Tibial nerve (tissue), 4 donors: ENCODE results near the gene ING5. TPM values are rescaled to one million over a fixed set of nuclear protein-coding genes. Genes with fewer than 3 reads are reported as not detected.

Experiments used
- DNase-seq, 2 donors: peaks; one replicate each; pipeline ENCODE4 v3.0.0-alpha.2; 2019; ENCODE audit warnings: low spot score in 2 of 2
- H3K27ac ChIP-seq, 4 donors: fragments of 200-600 bp; sonication (generic) in 3 of 4; one replicate each; pipeline ENCODE4 v1.5.1; 2017 to 2019; ENCODE audit warnings: mild to moderate bottlenecking in 1 of 4
- H3K27me3 ChIP-seq, 2 donors: fragments of 200-600 bp; sonication (generic) in 1 of 2; one replicate each; pipeline versions ENCODE4 v1.5.1 to v1.6.0; 2017 to 2019
- H3K36me3 ChIP-seq, 3 donors: fragments of 200-600 bp; sonication (generic); one replicate each; pipeline ENCODE4 v1.5.1; 2018 to 2019
- H3K4me1 ChIP-seq, 4 donors: fragments of 200-600 bp; sonication (generic) in 3 of 4; one replicate each; pipeline ENCODE4 v1.5.1; 2017 to 2019
- H3K4me3 ChIP-seq, 4 donors: fragments of 200-600 bp; sonication (generic) in 3 of 4; one replicate each; pipeline ENCODE4 v1.5.1; 2017 to 2019; ENCODE audit warnings: mild to moderate bottlenecking in 1 of 4, moderate library complexity in 1 of 4
- H3K9me3 ChIP-seq, 4 donors: fragments of 200-600 bp; sonication (generic) in 3 of 4; one replicate each; pipeline ENCODE4 v1.5.1; 2017 to 2019
- CTCF ChIP-seq, 5 experiments: fragments of 200-600 bp in 3 of 5; fragments of 450-650 bp in 2 of 5; sonication (generic) in 3 of 5; IDR thresholded peaks; one replicate each; pipeline ENCODE4 v1.5.1; 2016 to 2019; ENCODE audit warnings: antibody characterized with exemption in 5 of 5, mild to moderate bottlenecking in 3 of 5, moderate library complexity in 2 of 5
- EP300 ChIP-seq, 2 donors: sonication (generic); formaldehyde crosslinking; IDR thresholded peaks; one replicate each; pipeline ENCODE4 v1.6.1; 2017; ENCODE audit warnings: antibody characterized with exemption in 2 of 2, mild to moderate bottlenecking in 1 of 2
- POLR2A ChIP-seq, 2 donors: fragments of 450-650 bp; IDR thresholded peaks; one replicate each; pipeline ENCODE4 v1.6.1; 2017; ENCODE audit warnings: antibody characterized with exemption in 2 of 2, mild to moderate bottlenecking in 2 of 2, moderate library complexity in 2 of 2
- WGBS, 2 donors: methylation state at CpG; one replicate each; pipeline ENCODE4 v1.1.5; 2018; 5-methylcytosine and 5-hydroxymethylcytosine counted together
- total RNA-seq, 4 donors: library from RNA; depleted of rRNA; stranded (reverse); fragments of >200 nt; gene quantifications; one replicate each; pipeline ENCODE4 v1.1.0, GENCODE V29; 2016

Gene ING5
- total RNA-seq, 4 donors from 2014 or later = 33.4 to 73.3 (median 56.2) TPM

GRCh38 chr2:241762933-241763369, 61.1 kb downstream of the ING5 start:
- Histone ChIP-seq H3K4me1 (no peaks in the 10 kb centered on the region), H3K36me3 (peaks cover 0 to 61% (median 0%) of the 10 kb centered on the region in 3 donors), H3K27me3 (no peaks in the 10 kb centered on the region), H3K27ac (peak overlapping the region in 1 of 4 donors; percentile 53), H3K9me3 (no peaks in the 10 kb centered on the region), H3K4me3 (no peak overlapping the region)
- 81 to 90% methylated on average over 13 of the region's 13 CpGs for WGBS, 2 donors
- TF ChIP-seq EP300 (IDR thresholded peaks at IDR 0.05) (no peak), CTCF (IDR thresholded peaks at IDR 0.05) (no peak), POLR2A (IDR thresholded peaks at IDR 0.05) (no peak)
- no peak for DNase-seq

- TF ChIP-seq EP300 (IDR thresholded peaks at IDR 0.05) (no peak), POLR2A (IDR thresholded peaks at IDR 0.05) (no peak), CTCF (IDR thresholded peaks at IDR 0.05) (no peak)
Measured at GRCh38 chr2:241763551-241764274, 61.9 kb downstream of the ING5 start.

GRCh38 chr2:241764275-241765241, 62.7 kb downstream of the ING5 start:
- H3K27ac ChIP-seq = no peak overlapping the region
- H3K9me3 ChIP-seq = no peaks in the 10 kb centered on the region
- TF ChIP-seq EP300 (IDR thresholded peaks at IDR 0.05) (no peak), POLR2A (IDR thresholded peaks at IDR 0.05) (no peak), CTCF (IDR thresholded peaks at IDR 0.05) (no peak)
- H3K4me1 ChIP-seq = no peaks in the 10 kb centered on the region
- DNase-seq = no peak
- H3K4me3 ChIP-seq = no peak overlapping the region
- 71 to 76% methylated on average over 22 to 27 of the region's 27 CpGs for WGBS, 2 donors
- no peaks in the 10 kb centered on the region for H3K27me3 ChIP-seq
- peaks cover 0 to 60% (median 0%) of the 10 kb centered on the region in 3 donors for H3K36me3 ChIP-seq

More at GRCh38 chr2:241763551-241764274, 61.9 kb downstream of the ING5 start:
- Histone ChIP-seq H3K4me1 (no peaks in the 10 kb centered on the region), H3K27ac (peak overlapping the region in 1 of 4 donors; percentile 53), H3K36me3 (peaks cover 0 to 61% (median 0%) of the 10 kb centered on the region in 3 donors), H3K9me3 (no peaks in the 10 kb centered on the region), H3K4me3 (no peak overlapping the region), H3K27me3 (no peaks in the 10 kb centered on the region)
- DNase-seq = no peak
- 76 to 79% methylated on average over 19 to 20 of the region's 20 CpGs for WGBS, 2 donors

GRCh38 chr2:241767464-241768250, 65.8 kb downstream of the ING5 start:
- Histone ChIP-seq H3K9me3 (no peaks in the 10 kb centered on the region), H3K36me3 (peaks cover 0 to 31% (median 0%) of the 10 kb centered on the region in 3 donors), H3K4me1 (peaks cover 0 to 17% (median 6%) of the 10 kb centered on the region in 4 donors), H3K27ac (no peak overlapping the region), H3K27me3 (peaks cover 0 to 10% of the 10 kb centered on the region in 2 donors), H3K4me3 (no peak overlapping the region)
- WGBS, 2 donors = 90 to 91% methylated on average over 18 to 21 of the region's 37 CpGs
- DNase-seq = no peak
- TF ChIP-seq CTCF (IDR thresholded peaks at IDR 0.05) (no peak), EP300 (IDR thresholded peaks at IDR 0.05) (no peak), POLR2A (IDR thresholded peaks at IDR 0.05) (no peak)
